ENCODE results near the gene CCBE1.
"Not testable (repeated sequence)": the region's sequence is repeated elsewhere in the genome, so short reads cannot be mapped to it uniquely, and the experiment has no call there.

Gene CCBE1

DNA sequence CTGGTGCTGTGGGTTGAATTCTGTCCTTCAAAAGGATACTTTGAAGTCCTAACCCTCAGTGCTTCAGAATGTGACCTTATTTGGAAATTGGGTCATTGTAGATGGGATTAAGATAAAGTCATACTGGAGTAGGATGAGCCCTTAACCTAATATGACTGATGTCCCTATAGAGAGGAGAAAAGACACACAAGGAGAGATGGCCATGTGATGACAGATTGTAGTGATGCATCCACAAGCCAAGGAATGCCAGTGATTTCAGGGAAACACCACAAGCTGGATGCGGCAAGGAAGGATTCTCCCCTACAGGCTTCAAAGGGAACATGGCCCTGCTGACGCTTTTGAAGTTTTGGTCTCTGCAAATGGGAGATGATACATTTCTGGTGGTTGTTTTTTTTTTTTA, 24.7 kb upstream of the CCBE1 start:
- no peak for TF ChIP-seq ZNF274 (IDR thresholded peaks at IDR 0.05; ENCODE audit: low read depth, low read length)

GRCh38 chr18:59721211-59721610, 24.0 kb upstream of the CCBE1 start:
- H3K4me3 ChIP-seq (ENCODE audit: low read length) = no peak overlapping the region
- no peak for TF ChIP-seq ZNF274 (IDR thresholded peaks at IDR 0.05; ENCODE audit: low read depth, low read length)

More for the DNA sequence above, 24.7 kb upstream of the CCBE1 start:
- no peak overlapping the region for H3K4me3 ChIP-seq (ENCODE audit: low read length)

GRCh38 chr18:59719544-59720181, 22.4 kb upstream of the CCBE1 start:
- no peak for TF ChIP-seq ZNF274 (IDR thresholded peaks at IDR 0.05; ENCODE audit: low read depth, low read length)
- no peak overlapping the region for H3K4me3 ChIP-seq (ENCODE audit: low read length)

DNA sequence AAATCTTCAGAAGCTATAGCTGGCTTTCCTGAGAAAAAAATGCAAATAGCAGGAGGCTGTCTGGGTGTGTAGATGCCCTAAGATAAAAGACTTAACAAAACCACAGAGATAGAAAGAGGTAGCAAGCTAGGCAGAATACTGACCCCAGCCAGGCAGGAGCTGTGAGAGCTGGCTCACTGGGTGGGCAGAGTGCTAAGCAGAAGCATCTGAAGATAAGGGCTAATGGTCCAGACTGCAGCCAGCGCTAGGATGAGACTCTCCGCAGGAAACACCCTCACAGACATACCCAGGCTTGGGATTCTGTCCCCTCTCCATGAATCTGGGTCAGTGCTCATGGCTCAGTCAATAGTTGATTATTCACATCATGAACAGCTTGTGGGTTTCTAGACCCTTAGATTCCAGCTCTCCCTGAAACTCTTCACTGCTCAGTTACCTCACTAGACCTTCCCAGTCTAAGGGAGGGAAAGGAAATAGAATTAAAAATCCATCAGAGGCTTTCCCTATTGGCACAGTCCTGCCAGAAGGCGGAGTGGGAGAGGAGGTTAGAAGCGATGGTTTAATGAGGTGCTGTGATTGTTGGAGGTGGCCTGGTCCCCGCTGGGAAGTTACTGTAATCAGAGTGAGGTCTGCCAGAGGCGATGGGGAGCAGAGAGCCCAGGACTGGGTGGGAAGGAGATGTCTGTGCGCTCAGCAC, 21.4 kb upstream of the CCBE1 start:
- H3K4me3 ChIP-seq (ENCODE audit: low read length) = no peak overlapping the region
- TF ChIP-seq ZNF274 (IDR thresholded peaks at IDR 0.05; ENCODE audit: low read depth, low read length) = no peak

DNA sequence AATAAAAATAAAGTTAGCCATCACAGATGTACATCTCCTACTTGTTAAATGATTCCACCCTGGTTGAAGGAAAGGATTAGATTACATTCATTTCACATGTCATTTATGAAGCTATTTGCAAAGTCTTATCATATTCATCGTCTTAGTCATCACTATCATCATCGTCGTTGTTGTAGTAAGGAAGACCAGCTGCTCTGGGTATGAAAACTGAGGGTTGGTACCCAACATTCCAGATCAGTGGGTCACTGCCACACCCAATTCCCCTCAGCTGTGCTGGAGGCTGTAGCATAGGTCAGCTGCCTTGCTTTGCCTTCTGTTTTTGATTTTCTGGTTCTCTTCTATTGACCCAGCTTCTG, 20.9 kb upstream of the CCBE1 start:
- TF ChIP-seq ZNF274 (IDR thresholded peaks at IDR 0.05; ENCODE audit: low read depth, low read length) = no peak
- no peak overlapping the region for H3K4me3 ChIP-seq (ENCODE audit: low read length)

- no peak overlapping the region for H3K4me3 ChIP-seq (ENCODE audit: low read length)
- no peak for TF ChIP-seq ZNF274 (IDR thresholded peaks at IDR 0.05; ENCODE audit: low read depth, low read length)
Observed at GRCh38 chr18:59717291-59717690, 20.1 kb upstream of the CCBE1 start.

GRCh38 chr18:59715966-59716369, 18.7 kb upstream of the CCBE1 start:
- H3K4me3 ChIP-seq (ENCODE audit: low read length) = no peak overlapping the region
- TF ChIP-seq ZNF274 (IDR thresholded peaks at IDR 0.05; ENCODE audit: low read depth, low read length) = no peak

- TF ChIP-seq ZNF274 (IDR thresholded peaks at IDR 0.05; ENCODE audit: low read depth, low read length) = no peak
- H3K4me3 ChIP-seq (ENCODE audit: low read length) = no peak overlapping the region
Observed at GRCh38 chr18:59715445-59715844, 18.2 kb upstream of the CCBE1 start.

DNA sequence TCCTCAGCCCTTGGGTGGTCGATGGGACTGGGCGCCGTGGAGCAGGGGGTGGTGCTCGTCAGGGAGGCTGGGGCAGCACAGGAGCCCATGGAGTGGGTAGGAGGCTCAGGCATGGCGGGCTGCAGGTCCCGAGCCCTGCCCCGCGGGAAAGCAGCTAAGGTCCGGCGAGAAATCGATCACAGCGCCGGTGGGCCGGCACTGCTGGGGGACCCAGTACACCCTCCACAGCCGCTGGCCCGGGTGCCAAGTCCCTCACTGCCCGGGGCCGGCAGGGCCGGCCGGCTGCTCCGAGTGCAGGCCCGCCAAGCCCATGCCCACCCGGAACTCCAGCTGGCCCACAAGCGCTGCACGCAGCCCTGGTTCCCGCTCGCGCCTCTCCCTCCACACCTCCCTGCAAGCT, 16.9 kb upstream of the CCBE1 start:
- not testable (repeated sequence) for H3K4me3 ChIP-seq (ENCODE audit: low read length)

- no peak overlapping the region for H3K4me3 ChIP-seq (ENCODE audit: low read length)
- no peak for TF ChIP-seq ZNF274 (IDR thresholded peaks at IDR 0.05; ENCODE audit: low read depth, low read length)
Observed at GRCh38 chr18:59712311-59712710, 15.1 kb upstream of the CCBE1 start.

DNA sequence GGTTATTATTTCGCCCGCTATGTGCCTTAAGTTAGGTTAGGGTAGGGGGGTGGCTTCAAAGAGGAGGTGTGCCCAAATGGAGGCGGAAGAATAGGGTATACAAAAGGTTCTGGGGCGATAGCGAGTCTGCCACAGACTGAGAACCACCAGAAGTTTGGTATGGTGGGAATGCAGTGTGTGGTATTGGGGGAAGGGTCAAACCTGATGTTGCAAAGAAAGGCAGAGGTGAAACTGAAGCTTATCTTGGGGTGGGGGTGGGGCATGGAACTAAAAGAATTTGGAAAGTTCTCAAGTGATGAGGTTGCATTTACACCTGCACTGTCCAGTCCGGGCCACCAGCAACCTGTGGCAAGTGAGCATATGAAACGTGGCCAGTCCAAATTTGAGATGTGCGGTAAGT, 11.8 kb upstream of the CCBE1 start:
- no peak for TF ChIP-seq ZNF274 (IDR thresholded peaks at IDR 0.05; ENCODE audit: low read depth, low read length)
- H3K4me3 ChIP-seq (ENCODE audit: low read length) = no peak overlapping the region

DNA sequence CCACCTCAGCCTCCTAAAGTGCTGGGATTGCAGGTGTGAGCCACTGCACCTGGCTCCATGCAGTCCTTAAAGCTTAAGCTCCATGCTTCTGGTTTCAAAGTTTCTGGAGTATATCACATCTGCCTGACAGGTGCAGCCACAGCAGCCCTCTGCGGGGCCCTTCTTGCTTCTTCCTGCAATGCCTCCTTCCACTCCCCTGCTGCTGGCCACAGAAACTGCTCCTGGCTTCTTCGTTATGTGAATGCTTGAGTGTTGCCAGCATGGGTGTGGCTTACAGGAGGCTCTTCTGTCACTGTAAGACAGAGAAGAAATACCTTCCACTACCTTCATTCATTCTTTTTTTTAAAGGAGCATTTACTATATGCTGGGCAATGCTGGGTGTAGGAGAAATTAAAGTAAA, 10.1 kb upstream of the CCBE1 start:
- TF ChIP-seq ZNF274 (IDR thresholded peaks at IDR 0.05; ENCODE audit: low read depth, low read length) = no peak
- no peak overlapping the region for H3K4me3 ChIP-seq (ENCODE audit: low read length)

GRCh38 chr18:59706499-59706898, 9.3 kb upstream of the CCBE1 start:
- no peak overlapping the region for H3K4me3 ChIP-seq (ENCODE audit: low read length)
- TF ChIP-seq ZNF274 (IDR thresholded peaks at IDR 0.05; ENCODE audit: low read depth, low read length) = no peak

DNA sequence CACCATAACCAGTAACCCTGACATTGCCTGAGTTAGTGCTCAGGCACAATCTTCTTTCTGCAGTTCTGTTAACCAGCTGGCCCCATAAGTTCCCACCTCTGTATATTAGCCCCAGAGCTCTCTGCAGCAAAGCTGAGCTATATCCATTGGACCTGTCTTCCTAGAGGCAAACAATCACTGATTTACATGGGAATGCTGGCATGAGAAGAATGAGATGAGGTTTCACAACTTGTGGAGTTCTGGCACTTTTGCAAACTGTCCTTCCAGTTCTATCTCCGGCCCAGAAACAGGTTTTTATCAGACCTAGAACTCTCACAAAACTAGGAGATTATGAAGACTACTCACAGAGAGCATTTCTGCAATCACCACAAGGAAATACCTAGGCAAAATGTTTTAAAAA, 7.9 kb upstream of the CCBE1 start:
- TF ChIP-seq ZNF274 (IDR thresholded peaks at IDR 0.05; ENCODE audit: low read depth, low read length) = no peak
- H3K4me3 ChIP-seq (ENCODE audit: low read length) = no peak overlapping the region

- H3K4me3 ChIP-seq (ENCODE audit: low read length) = no peak overlapping the region
- TF ChIP-seq ZNF274 (IDR thresholded peaks at IDR 0.05; ENCODE audit: low read depth, low read length) = no peak
Observed at GRCh38 chr18:59704146-59704545, 6.9 kb upstream of the CCBE1 start.

- no peak for TF ChIP-seq ZNF274 (IDR thresholded peaks at IDR 0.05; ENCODE audit: low read depth, low read length)
- no peak overlapping the region for H3K4me3 ChIP-seq (ENCODE audit: low read length)
Observed at GRCh38 chr18:59701272-59701671, 4.0 kb upstream of the CCBE1 start.

All from GM08714 (cell line).